Skeletal muscle satellite cell (primary cell): ENCODE results near the gene DDRGK1.

ENCODE experiments used
- H3K27me3 ChIP-seq: 2 replicates; pipeline ENCODE4 v1.7.0; 2013; ENCODE audit warnings: low read length; ENCODE audit not compliant: control insufficient read depth, insufficient read depth
- H3K36me3 ChIP-seq: 2 replicates; pipeline ENCODE4 v1.7.0; 2013; ENCODE audit warnings: mild to moderate bottlenecking, control low read depth, low read length; ENCODE audit not compliant: insufficient read depth
- H3K4me1 ChIP-seq: 2 replicates; pipeline ENCODE4 v1.7.0; 2013; ENCODE audit warnings: low read length; ENCODE audit not compliant: control insufficient read depth, insufficient read depth
- H3K4me2 ChIP-seq: 2 replicates; pipeline ENCODE4 v1.7.0; 2013; ENCODE audit warnings: mild to moderate bottlenecking, low read length
- H3K4me3 ChIP-seq: 2 replicates; pipeline ENCODE4 v1.7.0; 2013; ENCODE audit warnings: low read length
- H3K9ac ChIP-seq: 2 replicates; pipeline ENCODE4 v1.7.0; 2013; ENCODE audit warnings: mild to moderate bottlenecking, low read depth, low read length, moderate library complexity
- H3K9me3 ChIP-seq: replicated peaks from 2 replicates; pipeline ENCODE4 v1.7.0; 2013; ENCODE audit warnings: mild to moderate bottlenecking, control low read depth, low read length

The DDRGK1 gene

GRCh38 chr20:3233131-3233990, 28.9 kb upstream of the DDRGK1 start:
- Histone ChIP-seq H3K9me3 (no peaks in the 10 kb centered on the region), H3K9ac (no peak overlapping the region), H3K4me3 (no peak overlapping the region), H3K4me2 (no peak overlapping the region), H3K4me1 (peaks cover 3% of the 10 kb centered on the region), H3K27me3 (peaks cover 15% of the 10 kb centered on the region), H3K36me3 (no peaks in the 10 kb centered on the region)

DNA sequence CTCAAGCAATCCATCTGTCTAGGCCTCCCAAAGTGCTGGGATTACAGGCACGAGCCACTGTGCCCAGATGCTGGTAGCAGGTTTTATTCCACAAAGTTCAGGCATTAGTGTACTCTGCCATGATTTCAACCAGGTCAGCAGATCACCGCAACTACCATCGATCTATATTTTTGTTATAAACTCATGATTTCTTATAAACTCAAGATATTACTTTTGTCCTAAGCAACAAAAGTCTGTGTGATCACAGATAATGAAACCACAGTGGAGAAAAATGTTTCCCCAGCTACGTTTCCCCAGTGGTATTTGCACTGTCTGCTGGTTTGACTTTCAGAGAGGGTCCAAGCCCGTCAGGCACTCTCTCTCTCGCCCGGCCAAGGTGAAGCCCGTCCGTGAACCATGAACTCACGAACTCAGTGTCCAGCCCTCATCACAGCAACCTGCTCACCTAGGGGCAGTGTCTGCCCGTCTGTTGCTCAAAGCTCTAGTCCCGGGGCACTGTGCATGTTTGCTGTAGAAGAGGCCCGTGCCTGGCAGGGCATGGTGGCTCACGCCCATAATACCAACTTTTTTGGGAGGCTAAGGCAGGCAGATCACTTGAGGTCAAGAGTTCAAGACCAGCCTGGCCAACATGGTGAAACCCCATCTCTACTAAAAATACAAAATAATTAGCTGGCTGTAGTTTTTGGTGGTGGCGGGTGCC, 27.6 kb upstream of the DDRGK1 start:
- H3K4me1 ChIP-seq, result no peaks in the 10 kb centered on the region
- peaks cover 4% of the 10 kb centered on the region for H3K27me3 ChIP-seq
- H3K4me3 ChIP-seq, result no peak overlapping the region
- H3K4me2 ChIP-seq, result no peak overlapping the region
- no peak overlapping the region for H3K9ac ChIP-seq
- H3K36me3 ChIP-seq, result peaks cover 2% of the 10 kb centered on the region
- no peaks in the 10 kb centered on the region for H3K9me3 ChIP-seq

DNA sequence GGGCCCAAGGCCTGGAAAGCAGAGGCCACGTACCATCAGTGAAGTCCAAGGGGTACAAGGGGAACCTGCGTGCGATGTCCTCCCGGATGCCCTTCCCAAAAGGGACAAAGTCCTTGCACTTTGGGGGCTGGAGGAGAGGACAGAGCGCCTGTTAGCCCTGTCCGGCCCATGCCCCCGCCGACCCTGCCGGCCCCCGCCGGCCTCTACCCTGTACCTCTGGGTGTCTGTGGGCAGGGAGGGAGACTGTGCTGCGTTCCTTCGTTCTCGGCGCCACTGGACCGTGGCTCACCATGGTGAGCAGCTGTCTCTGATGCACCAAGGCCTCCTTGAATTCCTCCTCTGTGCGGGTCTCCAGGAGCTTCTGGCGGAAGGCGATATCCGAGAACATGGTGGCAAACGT, 26.6 kb upstream of the DDRGK1 start:
- Histone ChIP-seq H3K27me3 (no peaks in the 10 kb centered on the region), H3K4me2 (no peak overlapping the region), H3K9me3 (no peaks in the 10 kb centered on the region), H3K9ac (no peak overlapping the region), H3K4me1 (no peaks in the 10 kb centered on the region), H3K4me3 (no peak overlapping the region), H3K36me3 (peaks cover 5% of the 10 kb centered on the region)

DNA sequence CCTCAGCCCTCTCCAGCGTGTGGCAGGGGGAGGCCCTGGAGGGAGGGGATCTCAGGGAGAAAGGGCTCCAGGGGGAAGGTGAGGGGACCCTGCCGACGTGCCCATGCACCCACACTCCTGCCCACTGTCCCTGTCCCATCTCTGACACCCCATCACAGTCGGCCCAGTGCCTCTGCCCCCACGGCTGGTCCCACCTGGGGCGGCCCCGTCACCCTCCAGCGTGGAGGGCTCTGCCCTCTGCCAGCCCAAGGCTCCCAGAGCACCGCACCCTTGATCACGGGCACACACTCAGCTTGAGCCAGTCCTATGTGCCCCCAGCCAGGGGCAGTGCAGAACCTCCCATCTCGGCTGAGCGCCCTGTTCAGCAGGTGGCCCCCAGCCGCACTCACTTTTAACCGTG, 25.3 kb upstream of the DDRGK1 start:
- Histone ChIP-seq H3K4me3 (no peak overlapping the region), H3K36me3 (peaks cover 5% of the 10 kb centered on the region), H3K9ac (no peak overlapping the region), H3K4me2 (no peak overlapping the region), H3K9me3 (no peaks in the 10 kb centered on the region), H3K4me1 (peaks cover 4% of the 10 kb centered on the region), H3K27me3 (no peaks in the 10 kb centered on the region)

GRCh38 chr20:3229158-3229557, 24.7 kb upstream of the DDRGK1 start:
- Histone ChIP-seq H3K4me1 (peaks cover 4% of the 10 kb centered on the region), H3K4me2 (no peak overlapping the region), H3K9ac (no peak overlapping the region), H3K36me3 (peaks cover 5% of the 10 kb centered on the region), H3K9me3 (no peaks in the 10 kb centered on the region), H3K27me3 (no peaks in the 10 kb centered on the region), H3K4me3 (no peak overlapping the region)

- no peak overlapping the region for H3K9ac ChIP-seq
- H3K27me3 ChIP-seq, result no peaks in the 10 kb centered on the region
- H3K9me3 ChIP-seq, result no peaks in the 10 kb centered on the region
- no peak overlapping the region for H3K4me2 ChIP-seq
- H3K36me3 ChIP-seq, result peaks cover 5% of the 10 kb centered on the region
- H3K4me1 ChIP-seq, result peaks cover 4% of the 10 kb centered on the region
- no peak overlapping the region for H3K4me3 ChIP-seq
Measured at GRCh38 chr20:3228750-3229032, 24.2 kb upstream of the DDRGK1 start.

- peaks cover 9% of the 10 kb centered on the region for H3K36me3 ChIP-seq
Measured at GRCh38 chr20:3227936-3228749, 23.7 kb upstream of the DDRGK1 start.

DNA sequence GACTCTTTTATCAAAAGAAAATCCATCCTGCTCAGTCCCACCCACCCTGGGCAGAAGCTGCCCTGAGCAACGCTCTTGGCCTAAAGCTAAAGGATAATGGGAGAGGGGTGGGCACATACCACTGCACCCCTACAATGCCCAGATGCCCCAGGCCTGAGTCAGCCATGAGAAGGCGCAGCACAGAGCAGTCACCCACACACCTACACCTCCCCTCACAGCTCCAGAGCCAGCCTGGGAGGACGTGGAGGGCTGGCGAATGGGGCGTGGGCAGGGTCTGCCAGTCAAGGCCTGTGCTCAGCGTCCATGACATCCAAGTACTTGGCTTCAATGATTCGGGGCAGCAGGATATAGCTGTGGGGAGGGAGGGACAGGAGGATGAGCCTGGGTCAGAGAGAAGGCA, 23.0 kb upstream of the DDRGK1 start:
- H3K36me3 ChIP-seq, result peaks cover 14% of the 10 kb centered on the region

More at GRCh38 chr20:3227936-3228749, 23.7 kb upstream of the DDRGK1 start:
- Histone ChIP-seq H3K4me1 (peaks cover 4% of the 10 kb centered on the region), H3K9ac (no peak overlapping the region), H3K4me3 (no peak overlapping the region), H3K9me3 (no peaks in the 10 kb centered on the region), H3K4me2 (no peak overlapping the region), H3K27me3 (no peaks in the 10 kb centered on the region)

DNA sequence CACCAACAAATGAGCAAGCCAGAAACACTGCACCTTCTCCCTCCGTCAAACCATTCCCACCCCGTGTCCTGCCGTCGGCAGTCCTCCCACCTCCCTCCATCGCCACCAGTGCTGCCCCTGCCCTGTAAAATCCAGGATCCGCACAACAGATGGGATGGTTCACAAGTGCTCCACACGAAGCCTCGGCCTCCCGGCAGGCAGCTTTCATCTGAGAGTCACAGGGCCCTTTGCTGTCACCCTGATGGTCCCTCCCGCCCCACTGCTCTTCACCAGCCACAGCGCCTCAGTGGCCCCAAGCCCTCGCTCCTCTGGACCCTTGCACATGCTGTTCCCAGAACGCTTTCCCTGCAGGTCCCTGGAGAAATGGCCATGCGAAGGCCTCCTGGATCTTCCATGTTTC, 22.4 kb upstream of the DDRGK1 start:
- H3K9ac ChIP-seq, result no peak overlapping the region
- no peak overlapping the region for H3K4me3 ChIP-seq
- H3K27me3 ChIP-seq, result no peaks in the 10 kb centered on the region
- peaks cover 10% of the 10 kb centered on the region for H3K4me1 ChIP-seq
- no peak overlapping the region for H3K4me2 ChIP-seq
- H3K9me3 ChIP-seq, result no peaks in the 10 kb centered on the region
- peaks cover 19% of the 10 kb centered on the region for H3K36me3 ChIP-seq

More for the DNA sequence above, 23.0 kb upstream of the DDRGK1 start:
- Histone ChIP-seq H3K4me3 (no peak overlapping the region), H3K9ac (no peak overlapping the region), H3K4me1 (peaks cover 10% of the 10 kb centered on the region), H3K4me2 (no peak overlapping the region), H3K9me3 (no peaks in the 10 kb centered on the region), H3K27me3 (no peaks in the 10 kb centered on the region)

DNA sequence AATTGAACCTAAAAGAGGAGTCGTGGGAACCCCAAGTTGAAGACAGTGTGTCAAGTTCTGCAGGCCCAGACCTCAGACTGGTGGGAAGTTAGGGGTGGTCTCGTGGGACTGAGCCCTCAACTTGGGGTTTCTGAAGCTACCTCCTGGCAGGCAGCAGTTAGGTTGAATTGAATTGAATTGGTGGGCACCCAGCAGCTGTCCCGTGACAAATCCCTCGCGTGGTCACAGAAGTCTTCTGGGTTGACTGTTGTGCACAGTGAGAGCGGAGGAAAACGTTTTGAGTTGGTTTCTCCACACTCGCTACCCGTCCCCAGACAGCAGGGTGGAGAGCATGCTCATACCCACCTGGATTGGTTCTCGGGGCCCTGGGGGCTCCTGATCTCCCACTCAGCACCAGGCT, 21.6 kb upstream of the DDRGK1 start:
- Histone ChIP-seq H3K9me3 (no peaks in the 10 kb centered on the region), H3K4me3 (no peak overlapping the region), H3K36me3 (peaks cover 27% of the 10 kb centered on the region), H3K27me3 (no peaks in the 10 kb centered on the region), H3K9ac (no peak overlapping the region), H3K4me2 (no peak overlapping the region), H3K4me1 (peaks cover 10% of the 10 kb centered on the region)

DNA sequence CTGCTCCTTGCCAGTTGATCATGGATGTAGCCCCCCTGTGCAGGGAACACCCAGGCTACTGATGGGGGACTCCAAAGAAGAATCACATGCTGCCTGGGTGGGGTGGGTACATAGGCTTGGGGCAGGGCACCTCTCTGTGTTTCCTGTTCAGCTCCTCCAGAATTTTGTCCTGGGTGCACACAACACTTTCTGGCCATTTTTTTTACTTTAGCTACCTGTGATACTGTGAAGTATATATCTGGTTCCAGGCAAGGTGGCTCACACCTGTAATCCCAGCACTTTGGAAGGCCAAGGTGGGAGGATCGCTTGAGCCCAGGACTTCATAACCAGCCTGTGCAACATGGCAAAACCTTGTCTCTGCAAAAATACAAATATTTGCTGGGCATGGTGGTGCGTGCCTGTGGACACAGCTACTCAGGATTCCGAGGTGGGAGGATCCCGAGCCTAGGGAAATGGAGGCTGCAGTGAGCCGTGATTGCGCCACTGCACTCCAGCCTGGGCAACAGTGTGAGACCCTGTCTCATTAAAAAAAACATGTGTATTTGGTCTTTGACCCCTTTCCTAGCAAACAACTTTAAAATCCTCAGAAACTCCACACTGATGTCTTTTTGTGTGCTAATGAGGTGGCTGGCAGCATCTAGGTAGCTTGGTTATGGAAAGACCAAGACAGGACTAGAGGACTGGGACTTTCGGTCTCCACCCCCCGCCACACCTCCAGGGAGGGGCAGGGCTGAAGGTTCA, 20.4 kb upstream of the DDRGK1 start:
- Histone ChIP-seq H3K36me3 (peaks cover 35% of the 10 kb centered on the region), H3K4me1 (peaks cover 10% of the 10 kb centered on the region), H3K9me3 (no peaks in the 10 kb centered on the region), H3K27me3 (no peaks in the 10 kb centered on the region), H3K4me2 (no peak overlapping the region), H3K4me3 (no peak overlapping the region), H3K9ac (no peak overlapping the region)
